ENCODE data around the gene CHAF1A.

- TF ChIP-seq SMC3 (conservative IDR thresholded peaks at IDR 0.05; ENCODE audit: poor library complexity) (no peak), CTCF (IDR thresholded peaks at IDR 0.05; ENCODE audit: poor library complexity, severe bottlenecking) (peak; percentile 25)
These were observed at the start of gene CHAF1A for GRCh38 chr19:4402171-4403004.
